Astrocyte of the cerebellum (primary cell): ENCODE results near the gene GAGE1.

Experiments
- DNase-seq: peaks from one replicate; pipeline ENCODE4 v3.0.0-alpha.2; 2011; ENCODE audit warnings: low read depth
- H3K4me3 ChIP-seq: 2 replicates; pipeline ENCODE4 v1.5.1; 2011; ENCODE audit warnings: mild to moderate bottlenecking, low read depth, low read length, moderate library complexity
- in situ Hi-C: cut with HindIII; loops from 2 replicates; pipeline ENCODE4 v1.10.0; 2017; ENCODE audit warnings: low sequenced_read_pairs
- TF ChIP-seq, protein P1 (sequence below): IDR thresholded peaks from 2 replicates; pipeline ENCODE4 v1.5.1; 2012; ENCODE audit warnings: low read length, low read depth, moderate library complexity, mild to moderate bottlenecking; ENCODE audit errors: missing control alignments

Gene GAGE1

DNA sequence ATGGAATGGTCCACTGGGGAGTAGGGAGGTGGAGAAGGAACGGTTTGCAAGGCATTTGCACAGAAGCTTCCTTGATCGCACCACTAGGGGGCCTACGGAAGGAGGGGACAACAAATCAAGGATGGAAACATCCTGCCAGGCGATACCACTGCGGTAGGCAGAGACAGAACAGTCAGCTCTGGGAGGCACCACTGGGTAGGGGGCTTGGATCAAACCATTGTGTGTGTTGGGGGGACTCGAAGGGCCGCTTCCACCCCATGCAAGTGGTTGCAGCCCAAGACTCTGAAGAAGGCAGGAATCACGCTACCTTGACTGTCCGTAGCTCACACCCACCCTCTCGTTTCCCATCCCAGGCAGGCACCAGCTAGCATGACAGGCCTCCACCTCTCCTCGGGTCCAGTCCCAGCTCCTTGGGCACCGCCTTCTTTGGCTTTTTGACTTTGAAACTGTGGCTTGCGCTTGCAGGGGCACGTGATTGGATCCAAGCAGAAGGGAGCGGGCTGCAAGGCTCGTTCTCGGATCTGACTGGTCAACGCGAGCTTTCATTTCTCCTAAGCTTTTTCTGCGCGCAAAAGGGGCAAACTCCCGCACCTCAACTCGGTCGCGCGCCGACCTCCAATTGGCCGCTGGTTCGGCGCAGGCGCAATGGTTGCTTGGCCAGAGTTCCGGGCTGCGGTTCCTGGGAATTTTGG lies 28.4 kb downstream of the GAGE1 start:
- in situ Hi-C loops, result no loop called here
- no peak for DNase-seq
- no peak overlapping the region for H3K4me3 ChIP-seq
- TF ChIP-seq, protein P1, sequence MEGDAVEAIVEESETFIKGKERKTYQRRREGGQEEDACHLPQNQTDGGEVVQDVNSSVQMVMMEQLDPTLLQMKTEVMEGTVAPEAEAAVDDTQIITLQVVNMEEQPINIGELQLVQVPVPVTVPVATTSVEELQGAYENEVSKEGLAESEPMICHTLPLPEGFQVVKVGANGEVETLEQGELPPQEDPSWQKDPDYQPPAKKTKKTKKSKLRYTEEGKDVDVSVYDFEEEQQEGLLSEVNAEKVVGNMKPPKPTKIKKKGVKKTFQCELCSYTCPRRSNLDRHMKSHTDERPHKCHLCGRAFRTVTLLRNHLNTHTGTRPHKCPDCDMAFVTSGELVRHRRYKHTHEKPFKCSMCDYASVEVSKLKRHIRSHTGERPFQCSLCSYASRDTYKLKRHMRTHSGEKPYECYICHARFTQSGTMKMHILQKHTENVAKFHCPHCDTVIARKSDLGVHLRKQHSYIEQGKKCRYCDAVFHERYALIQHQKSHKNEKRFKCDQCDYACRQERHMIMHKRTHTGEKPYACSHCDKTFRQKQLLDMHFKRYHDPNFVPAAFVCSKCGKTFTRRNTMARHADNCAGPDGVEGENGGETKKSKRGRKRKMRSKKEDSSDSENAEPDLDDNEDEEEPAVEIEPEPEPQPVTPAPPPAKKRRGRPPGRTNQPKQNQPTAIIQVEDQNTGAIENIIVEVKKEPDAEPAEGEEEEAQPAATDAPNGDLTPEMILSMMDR, result no peak

DNA sequence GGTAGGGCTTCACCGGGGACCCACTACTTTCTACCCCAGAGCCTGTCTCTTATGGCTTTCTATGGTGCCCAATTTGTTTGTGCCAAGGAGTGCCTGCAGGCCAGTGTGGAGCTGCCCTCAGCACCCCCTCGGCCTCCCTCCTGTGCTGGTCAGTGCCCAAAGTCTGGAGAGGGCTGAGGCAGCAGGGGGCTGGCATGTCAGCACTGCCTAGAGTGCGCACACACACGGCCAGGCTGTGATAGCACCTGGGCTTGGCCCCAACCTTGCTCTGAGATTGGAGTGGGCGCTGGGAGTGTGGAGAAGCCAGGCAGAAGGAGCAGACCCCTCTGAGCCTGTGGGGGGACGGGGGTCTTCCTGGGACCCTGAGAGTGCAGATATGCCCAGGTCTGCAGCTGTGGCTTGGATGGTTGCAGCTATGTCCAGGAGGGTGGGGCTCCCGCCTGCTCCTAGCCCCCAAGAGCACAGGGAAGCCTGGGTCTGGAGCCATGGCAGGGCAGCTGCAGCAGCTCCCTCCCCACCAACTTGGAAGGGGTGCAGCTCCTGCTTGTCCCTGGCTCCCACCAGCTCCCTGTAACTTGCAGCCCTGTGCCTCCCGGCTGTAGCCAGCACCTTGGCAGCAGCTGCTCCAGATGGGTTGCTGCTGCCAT lies 46.3 kb downstream of the GAGE1 start:
- no peak for DNase-seq
- in situ Hi-C loops, result no loop called here
- H3K4me3 ChIP-seq, result no peak overlapping the region
- TF ChIP-seq, protein P1, result no peak

DNA sequence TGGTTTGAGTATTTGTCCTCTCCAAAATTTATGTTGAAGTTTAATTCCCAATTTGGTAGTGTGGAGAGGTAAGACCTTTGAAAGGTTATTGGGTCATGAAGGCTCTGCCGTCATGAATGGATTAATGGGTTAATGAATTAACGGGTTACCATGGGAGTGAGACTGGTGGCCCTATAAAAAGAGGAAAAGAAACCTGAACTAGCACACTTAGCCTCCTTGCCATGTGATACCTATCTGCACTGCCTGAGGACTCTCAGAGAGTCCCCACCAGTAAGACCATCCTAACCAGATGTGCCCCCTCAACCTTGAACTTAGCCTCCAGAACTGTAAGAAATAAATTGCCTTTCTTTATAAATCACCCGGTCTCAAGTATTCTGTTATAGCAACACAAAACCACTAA lies 57.7 kb downstream of the GAGE1 start:
- DNase-seq, result no peak
- in situ Hi-C loops, result no loop called here
- TF ChIP-seq, protein P1, result no peak
- H3K4me3 ChIP-seq, result no peak overlapping the region
